ENCODE measurements around the gene SBF2.
"Not testable (repeated sequence)": the region's sequence is repeated elsewhere in the genome, so short reads cannot be mapped to it uniquely, and the experiment has no call there.

DNA sequence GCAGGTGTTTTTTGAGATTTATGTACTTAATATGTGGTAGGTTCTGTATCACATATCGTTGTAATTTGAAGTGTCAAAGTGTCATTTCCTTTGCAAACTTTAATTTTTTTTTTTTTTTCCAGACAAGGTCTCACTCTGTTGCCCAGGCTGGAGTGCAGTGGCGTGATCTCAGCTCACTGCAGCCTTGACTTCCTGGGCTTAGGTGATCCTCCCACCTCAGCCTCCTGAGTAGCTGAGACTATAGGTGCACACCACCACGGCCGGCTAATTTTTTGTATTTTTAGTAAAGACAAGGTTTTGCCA is 206.1 kb downstream of the SBF2 start:
- TF ChIP-seq, protein P1, sequence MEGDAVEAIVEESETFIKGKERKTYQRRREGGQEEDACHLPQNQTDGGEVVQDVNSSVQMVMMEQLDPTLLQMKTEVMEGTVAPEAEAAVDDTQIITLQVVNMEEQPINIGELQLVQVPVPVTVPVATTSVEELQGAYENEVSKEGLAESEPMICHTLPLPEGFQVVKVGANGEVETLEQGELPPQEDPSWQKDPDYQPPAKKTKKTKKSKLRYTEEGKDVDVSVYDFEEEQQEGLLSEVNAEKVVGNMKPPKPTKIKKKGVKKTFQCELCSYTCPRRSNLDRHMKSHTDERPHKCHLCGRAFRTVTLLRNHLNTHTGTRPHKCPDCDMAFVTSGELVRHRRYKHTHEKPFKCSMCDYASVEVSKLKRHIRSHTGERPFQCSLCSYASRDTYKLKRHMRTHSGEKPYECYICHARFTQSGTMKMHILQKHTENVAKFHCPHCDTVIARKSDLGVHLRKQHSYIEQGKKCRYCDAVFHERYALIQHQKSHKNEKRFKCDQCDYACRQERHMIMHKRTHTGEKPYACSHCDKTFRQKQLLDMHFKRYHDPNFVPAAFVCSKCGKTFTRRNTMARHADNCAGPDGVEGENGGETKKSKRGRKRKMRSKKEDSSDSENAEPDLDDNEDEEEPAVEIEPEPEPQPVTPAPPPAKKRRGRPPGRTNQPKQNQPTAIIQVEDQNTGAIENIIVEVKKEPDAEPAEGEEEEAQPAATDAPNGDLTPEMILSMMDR (IDR thresholded peaks at IDR 0.05; ENCODE audit: extremely low read depth in 1 of 2, insufficient read depth in 1 of 2, low read depth in 1 of 2, low read length in 2 of 2), result not testable (repeated sequence)
- TF ChIP-seq POLR2AphosphoS5 (IDR thresholded peaks at IDR 0.05; ENCODE audit: insufficient read depth, low read depth, low read length); EZH2 (IDR thresholded peaks at IDR 0.05; ENCODE audit: borderline replicate concordance, low read depth, low read length, severe bottlenecking); POLR2A (IDR thresholded peaks at IDR 0.05; ENCODE audit: low read depth, low read length): not testable (repeated sequence)
